Trophoblast cell (in vitro differentiated cells and primary cell): ENCODE results near the gene ADORA1.

Source experiments
- DNase-seq, 2 donors: peaks; one replicate each; pipeline ENCODE4 v3.0.0-alpha.2; 2016
- H2AFZ ChIP-seq: 2 replicates; pipeline ENCODE4 v1.6.1; 2013; ENCODE audit warnings: low read length, moderate library complexity, mild to moderate bottlenecking; ENCODE audit not compliant: insufficient read depth, poor library complexity
- H2AK5ac ChIP-seq: 2 replicates; pipeline ENCODE4 v1.6.1; 2013; ENCODE audit warnings: mild to moderate bottlenecking, low read length
- H2BK120ac ChIP-seq: 2 replicates; pipeline ENCODE4 v1.6.1; 2013; ENCODE audit warnings: low read length, mild to moderate bottlenecking, moderate library complexity; ENCODE audit not compliant: insufficient read depth, poor library complexity
- H2BK12ac ChIP-seq: 2 replicates; pipeline ENCODE4 v1.6.1; 2013; ENCODE audit warnings: mild to moderate bottlenecking, low read length, moderate library complexity
- H2BK5ac ChIP-seq: 2 replicates; pipeline ENCODE4 v1.6.1; 2013; ENCODE audit warnings: low read length, low read depth, moderate library complexity, mild to moderate bottlenecking; ENCODE audit not compliant: poor library complexity
- H3K14ac ChIP-seq: 2 replicates; pipeline ENCODE4 v1.6.1; 2013; ENCODE audit warnings: mild to moderate bottlenecking, low read length
- H3K18ac ChIP-seq: 2 replicates; pipeline ENCODE4 v1.6.1; 2013; ENCODE audit warnings: mild to moderate bottlenecking, low read length
- H3K23ac ChIP-seq: 2 replicates; pipeline ENCODE4 v1.6.1; 2013; ENCODE audit warnings: low read length
- H3K27ac ChIP-seq: 2 replicates; pipeline ENCODE4 v1.5.1; 2013; ENCODE audit warnings: low read depth, mild to moderate bottlenecking, inconsistent platforms, low read length, moderate library complexity
- H3K27me3 ChIP-seq: 2 replicates; pipeline ENCODE4 v1.6.1; 2013; ENCODE audit warnings: inconsistent platforms, mild to moderate bottlenecking, low read length, moderate library complexity; ENCODE audit not compliant: insufficient read depth
- H3K36me3 ChIP-seq, 2 experiments: 1 replicate in 1 of 2; 2 replicates in 1 of 2; pipeline ENCODE4 v1.6.1; 2013; ENCODE audit warnings: low read length in 2 of 2, mild to moderate bottlenecking in 2 of 2, moderate library complexity in 1 of 2; ENCODE audit not compliant: insufficient read depth in 2 of 2, control insufficient read depth in 1 of 2
- H3K4ac ChIP-seq: 2 replicates; pipeline ENCODE4 v1.6.1; 2013; ENCODE audit warnings: low read depth, mild to moderate bottlenecking, low read length, moderate library complexity
- H3K4me1 ChIP-seq, 2 experiments: 1 replicate in 1 of 2; 2 replicates in 1 of 2; pipeline ENCODE4 v1.6.1; 2013; ENCODE audit warnings: low read length in 2 of 2, mild to moderate bottlenecking in 2 of 2, moderate library complexity in 1 of 2; ENCODE audit not compliant: insufficient read depth in 2 of 2, control insufficient read depth in 1 of 2
- H3K4me2 ChIP-seq: 2 replicates; pipeline ENCODE4 v1.6.1; 2013; ENCODE audit warnings: inconsistent platforms, mild to moderate bottlenecking, low read length, moderate library complexity
- H3K4me3 ChIP-seq: 2 replicates; pipeline ENCODE4 v1.5.1; 2013; ENCODE audit warnings: mild to moderate bottlenecking, low read depth, low read length, inconsistent platforms
- H3K79me1 ChIP-seq: one replicate; pipeline ENCODE4 v1.6.1; 2013; ENCODE audit warnings: low read length
- H3K79me2 ChIP-seq: 2 replicates; pipeline ENCODE4 v1.6.1; 2013; ENCODE audit warnings: low read length, mild to moderate bottlenecking; ENCODE audit not compliant: control insufficient read depth, insufficient read depth, poor library complexity
- H3K9ac ChIP-seq: 2 replicates; pipeline ENCODE4 v1.6.1; 2013; ENCODE audit warnings: mild to moderate bottlenecking, low read length
- H3K9me3 ChIP-seq: 2 replicates; pipeline ENCODE4 v1.6.1; 2013; ENCODE audit warnings: low read depth, mild to moderate bottlenecking, control low read depth, inconsistent platforms, low read length; ENCODE audit not compliant: insufficient read depth
- H4K12ac ChIP-seq: 2 replicates; pipeline ENCODE4 v1.6.1; 2013; ENCODE audit warnings: low read depth, mild to moderate bottlenecking, low read length, moderate library complexity
- H4K8ac ChIP-seq: 2 replicates; pipeline ENCODE4 v1.6.1; 2013; ENCODE audit warnings: low read depth, mild to moderate bottlenecking, low read length, moderate library complexity
- H4K91ac ChIP-seq: one replicate; pipeline ENCODE4 v1.6.1; 2013; ENCODE audit warnings: low read depth, mild to moderate bottlenecking, low read length, moderate library complexity
- WGBS: extraction: QIAGEN DNeasy Blood & Tissue Kit; methylation state at CpG from one replicate; pipeline ENCODE4 v1.1.7; 2013; ENCODE audit warnings: missing lambda C conversion rate; ENCODE audit not compliant: insufficient read length, insufficient coverage; ENCODE audit errors: extremely low coverage; 5-methylcytosine and 5-hydroxymethylcytosine counted together

Gene ADORA1

DNA sequence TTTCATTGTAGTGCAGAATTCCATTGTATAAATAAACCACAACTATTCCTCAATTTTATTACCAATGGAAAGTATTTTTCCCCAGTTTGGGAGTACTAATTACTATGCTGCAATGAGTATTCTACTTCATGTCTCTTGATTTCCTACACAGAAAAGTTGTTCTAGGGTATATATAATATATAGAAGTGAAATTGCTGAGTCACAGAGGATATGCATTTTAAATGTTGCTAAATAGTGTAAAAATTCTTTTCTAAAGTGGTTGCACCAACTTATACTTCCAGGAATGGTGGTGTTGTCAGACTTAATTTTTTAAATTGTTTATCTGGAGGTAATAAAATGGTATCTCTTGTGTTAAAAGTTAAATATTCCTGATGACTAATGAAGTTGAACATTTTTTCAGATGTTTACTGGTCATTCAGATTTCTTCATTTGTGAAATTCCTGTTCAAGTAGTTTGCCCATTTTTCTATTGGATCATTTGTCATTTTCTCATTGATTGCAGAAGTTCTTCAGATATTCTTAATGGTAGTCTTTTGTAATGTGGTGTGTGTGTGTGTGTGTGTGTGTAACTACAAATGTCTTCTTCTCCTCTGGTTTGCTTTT lies 22.6 kb upstream of the ADORA1 start:
- Histone ChIP-seq H3K27ac (no peak overlapping the region), H4K8ac (no peak overlapping the region), H3K36me3 (no peaks in the 10 kb centered on the region), H3K4me1 (no peaks in the 10 kb centered on the region), H3K23ac (no peak overlapping the region), H2BK5ac (no peak overlapping the region), H4K91ac (no peak overlapping the region), H2AK5ac (no peak overlapping the region), H2BK12ac (no peak overlapping the region), H3K9me3 (no peaks in the 10 kb centered on the region), H3K14ac (no peak overlapping the region), H3K18ac (no peak overlapping the region), H3K79me2 (no peaks in the 10 kb centered on the region), H3K4me2 (no peak overlapping the region), H3K9ac (no peak overlapping the region), H3K4ac (no peak overlapping the region), H3K4me3 (no peak overlapping the region), H2AFZ (no peak overlapping the region), H3K79me1 (no peaks in the 10 kb centered on the region), H3K27me3 (no peaks in the 10 kb centered on the region), H2BK120ac (no peak overlapping the region), H4K12ac (no peak overlapping the region)
- DNase-seq = peak in 1 of 2 donors; percentile 77

DNA sequence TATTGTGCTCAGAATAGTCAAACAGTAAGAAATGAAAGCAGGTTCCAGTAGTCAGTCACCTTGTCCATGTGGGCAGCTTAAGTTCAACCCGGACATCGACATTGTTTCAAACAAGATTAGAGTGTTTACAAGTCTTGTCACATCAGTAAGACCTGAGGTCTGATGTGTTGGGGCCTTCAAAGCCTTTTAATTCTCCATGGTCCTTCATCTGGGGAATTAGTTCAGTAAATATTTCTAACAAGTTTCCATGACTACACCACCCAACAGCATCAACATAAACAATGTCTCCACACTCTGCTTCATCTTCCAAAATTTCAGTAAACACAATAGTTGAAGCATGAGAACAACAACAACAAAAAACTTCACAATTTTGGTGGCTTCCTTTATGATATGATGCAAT lies 15.1 kb upstream of the ADORA1 start:
- Histone ChIP-seq H4K8ac (no peak overlapping the region), H3K23ac (no peak overlapping the region), H3K27me3 (peaks cover 2% of the 10 kb centered on the region), H3K9ac (no peak overlapping the region), H3K79me1 (no peaks in the 10 kb centered on the region), H3K36me3 (no peaks in the 10 kb centered on the region), H3K4me1 (no peaks in the 10 kb centered on the region), H3K14ac (no peak overlapping the region), H3K4me2 (no peak overlapping the region), H2BK12ac (no peak overlapping the region), H3K4me3 (no peak overlapping the region), H2BK120ac (no peak overlapping the region), H2AK5ac (no peak overlapping the region), H2BK5ac (no peak overlapping the region), H3K79me2 (no peaks in the 10 kb centered on the region), H3K18ac (no peak overlapping the region), H3K27ac (no peak overlapping the region), H4K12ac (no peak overlapping the region), H3K4ac (no peak overlapping the region), H3K9me3 (no peaks in the 10 kb centered on the region), H2AFZ (no peak overlapping the region), H4K91ac (no peak overlapping the region)
- DNase-seq = peak; percentile 63 to 88
- no CpG with 5 or more reads among the region's 2 CpGs for WGBS

DNA sequence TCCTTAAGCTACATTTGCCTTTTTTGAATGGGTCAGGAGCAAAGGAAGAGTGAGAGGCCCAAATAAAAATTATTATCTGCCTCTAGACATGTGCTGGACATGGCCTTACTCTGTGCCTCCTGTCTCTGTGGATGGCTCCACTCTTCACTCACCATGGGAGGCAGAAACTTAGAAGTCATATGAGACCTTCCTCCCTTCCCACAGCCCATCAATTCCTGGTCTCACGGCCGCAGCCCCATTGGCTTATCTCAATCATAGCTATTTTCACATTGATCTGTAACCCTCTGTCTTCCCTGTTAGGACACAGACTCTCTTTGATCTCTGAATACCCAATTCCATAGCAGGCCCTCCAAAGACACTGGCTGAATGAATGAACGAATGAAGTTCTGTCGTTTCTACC lies 14.2 kb upstream of the ADORA1 start:
- Histone ChIP-seq H2AK5ac (no peak overlapping the region), H3K4ac (no peak overlapping the region), H2BK120ac (no peak overlapping the region), H3K9ac (no peak overlapping the region), H3K79me1 (no peaks in the 10 kb centered on the region), H3K4me2 (no peak overlapping the region), H3K27ac (no peak overlapping the region), H3K9me3 (peaks cover 2% of the 10 kb centered on the region), H2BK5ac (no peak overlapping the region), H2AFZ (no peak overlapping the region), H3K79me2 (no peaks in the 10 kb centered on the region), H3K4me1 (no peaks in the 10 kb centered on the region), H4K8ac (no peak overlapping the region), H4K91ac (no peak overlapping the region), H2BK12ac (no peak overlapping the region), H3K4me3 (no peak overlapping the region), H3K27me3 (peaks cover 2% of the 10 kb centered on the region), H4K12ac (no peak overlapping the region), H3K36me3 (no peaks in the 10 kb centered on the region), H3K14ac (no peak overlapping the region), H3K23ac (no peak overlapping the region), H3K18ac (no peak overlapping the region)
- DNase-seq = no peak
- WGBS = no CpG with 5 or more reads among the region's 4 CpGs

GRCh38 chr1:203114202-203114601 lies 13.3 kb upstream of the ADORA1 start:
- Histone ChIP-seq H3K79me2 (no peaks in the 10 kb centered on the region), H2BK12ac (no peak overlapping the region), H2BK5ac (no peak overlapping the region), H2AFZ (no peak overlapping the region), H3K27ac (no peak overlapping the region), H3K18ac (no peak overlapping the region), H4K8ac (no peak overlapping the region), H4K12ac (no peak overlapping the region), H3K4me2 (no peak overlapping the region), H3K79me1 (no peaks in the 10 kb centered on the region), H3K4me3 (no peak overlapping the region), H2BK120ac (no peak overlapping the region), H3K9ac (no peak overlapping the region), H3K4me1 (no peaks in the 10 kb centered on the region), H3K4ac (no peak overlapping the region), H3K14ac (no peak overlapping the region), H3K9me3 (peaks cover 2% of the 10 kb centered on the region), H3K36me3 (no peaks in the 10 kb centered on the region), H3K27me3 (peaks cover 2% of the 10 kb centered on the region), H2AK5ac (no peak overlapping the region), H3K23ac (no peak overlapping the region), H4K91ac (no peak overlapping the region)
- no peak for DNase-seq
- 97% methylated on average over 2 of the region's 7 CpGs for WGBS
